SU-DHL-6 (cell line): Measurements from ENCODE around the gene FAH.

Experiments used
- EZH2phosphoT487 ChIP-seq: fragments of 200-600 bp; sonication (generic), shearing (Covaris generic); conservative IDR thresholded peaks from 2 replicates; pipeline ENCODE4 v1.6.1; 2018; ENCODE audit warnings: mild to moderate bottlenecking, antibody characterized with exemption, low read length, moderate library complexity, mixed read lengths
- TF ChIP-seq, protein P1 (sequence below): fragments of 200-600 bp; sonication (generic); IDR thresholded peaks from one replicate; pipeline ENCODE4 v1.5.1; 2017; ENCODE audit warnings: antibody characterized with exemption, mild to moderate bottlenecking, low read length, moderate library complexity; ENCODE audit not compliant: insufficient read depth, poor library complexity, severe bottlenecking

DNA sequence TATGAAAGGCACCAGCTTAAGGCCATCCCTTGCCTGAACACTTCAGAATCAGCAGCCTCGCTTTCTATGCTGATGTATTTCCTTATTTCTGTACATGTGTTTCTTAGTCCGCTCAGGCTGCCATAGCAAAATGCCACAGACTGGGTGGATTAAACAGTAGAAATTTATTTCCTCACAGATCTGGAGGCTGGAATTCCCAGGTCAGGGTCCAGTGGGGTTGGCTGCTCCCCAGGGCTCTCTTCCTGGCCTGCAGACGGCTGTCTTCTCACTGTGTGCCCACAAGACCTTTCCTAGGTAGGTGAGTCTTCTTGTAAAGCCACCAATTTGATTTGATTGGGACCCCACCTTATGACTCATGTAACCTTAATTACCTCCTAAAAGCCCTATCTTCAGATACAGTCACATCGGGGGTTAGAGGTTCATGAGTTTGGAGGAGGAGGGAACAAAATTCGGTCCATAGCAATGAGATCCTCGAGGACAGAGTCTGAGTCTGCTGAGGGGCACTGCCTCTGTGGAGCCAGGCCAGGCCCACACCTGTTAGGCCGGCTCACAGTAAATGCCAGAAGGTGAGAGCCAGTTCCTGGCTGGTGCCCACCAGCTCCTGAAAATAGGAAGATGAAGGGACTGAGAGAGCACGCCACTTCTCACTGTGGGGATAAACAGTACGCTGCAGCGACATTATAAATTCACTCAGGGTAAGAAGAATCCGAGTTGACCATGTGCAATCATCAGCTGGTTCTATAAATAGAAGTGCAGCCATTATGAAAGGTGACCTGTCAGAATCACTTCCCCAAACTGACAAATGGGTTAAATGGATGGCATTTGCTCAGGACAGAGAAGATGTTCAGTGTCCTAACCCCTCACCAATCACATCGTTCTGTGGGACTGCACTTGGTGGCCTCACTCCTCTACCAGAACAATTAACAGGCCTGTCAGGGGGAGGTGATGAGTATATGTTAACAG, 58.1 kb downstream of the FAH start:
- TF ChIP-seq, protein P1, sequence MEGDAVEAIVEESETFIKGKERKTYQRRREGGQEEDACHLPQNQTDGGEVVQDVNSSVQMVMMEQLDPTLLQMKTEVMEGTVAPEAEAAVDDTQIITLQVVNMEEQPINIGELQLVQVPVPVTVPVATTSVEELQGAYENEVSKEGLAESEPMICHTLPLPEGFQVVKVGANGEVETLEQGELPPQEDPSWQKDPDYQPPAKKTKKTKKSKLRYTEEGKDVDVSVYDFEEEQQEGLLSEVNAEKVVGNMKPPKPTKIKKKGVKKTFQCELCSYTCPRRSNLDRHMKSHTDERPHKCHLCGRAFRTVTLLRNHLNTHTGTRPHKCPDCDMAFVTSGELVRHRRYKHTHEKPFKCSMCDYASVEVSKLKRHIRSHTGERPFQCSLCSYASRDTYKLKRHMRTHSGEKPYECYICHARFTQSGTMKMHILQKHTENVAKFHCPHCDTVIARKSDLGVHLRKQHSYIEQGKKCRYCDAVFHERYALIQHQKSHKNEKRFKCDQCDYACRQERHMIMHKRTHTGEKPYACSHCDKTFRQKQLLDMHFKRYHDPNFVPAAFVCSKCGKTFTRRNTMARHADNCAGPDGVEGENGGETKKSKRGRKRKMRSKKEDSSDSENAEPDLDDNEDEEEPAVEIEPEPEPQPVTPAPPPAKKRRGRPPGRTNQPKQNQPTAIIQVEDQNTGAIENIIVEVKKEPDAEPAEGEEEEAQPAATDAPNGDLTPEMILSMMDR = no peak
- TF ChIP-seq EZH2phosphoT487 = no peak
